H4 (cell line): ENCODE data around the gene UPK3A. TPM values are rescaled to one million over a fixed set of nuclear protein-coding genes. Genes with fewer than 3 reads are reported as not detected.
"Not testable (repeated sequence)": the region's sequence is repeated elsewhere in the genome, so short reads cannot be mapped to it uniquely, and the experiment has no call there.

ENCODE experiments used
- DNase-seq: peaks from one replicate; pipeline ENCODE4 v3.0.0-alpha.2; 2015; ENCODE audit warnings: low spot score
- total RNA-seq: library from RNA; depleted of rRNA; stranded (reverse); fragments of >200 nt; shearing (Covaris generic); gene quantifications from 2 replicates; pipeline ENCODE4 v1.2.3, GENCODE V29; 2014

UPK3A gene
- total RNA-seq, 1 experiment from 2014 or later: not detected

DNA sequence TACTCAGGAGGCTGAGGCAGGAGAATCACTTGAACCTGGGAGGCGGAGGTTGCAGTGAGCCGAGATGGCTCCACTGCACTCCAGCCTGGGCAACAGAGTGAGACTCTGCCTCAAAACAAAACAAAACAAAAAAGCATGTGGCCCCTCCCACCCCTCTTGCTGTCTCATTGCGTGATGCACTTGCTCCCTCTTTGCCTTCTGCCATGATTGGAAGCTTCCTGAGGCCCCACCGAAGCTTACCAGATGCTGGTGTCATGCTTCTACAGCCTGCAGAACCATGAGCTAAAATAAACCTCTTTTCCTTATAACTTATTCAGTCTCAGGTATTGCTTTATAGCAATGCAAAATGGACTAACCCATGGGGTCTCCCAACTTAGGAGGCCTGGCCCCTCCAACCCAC is 26.8 kb upstream of the UPK3A start:
- not testable (repeated sequence) for DNase-seq

DNA sequence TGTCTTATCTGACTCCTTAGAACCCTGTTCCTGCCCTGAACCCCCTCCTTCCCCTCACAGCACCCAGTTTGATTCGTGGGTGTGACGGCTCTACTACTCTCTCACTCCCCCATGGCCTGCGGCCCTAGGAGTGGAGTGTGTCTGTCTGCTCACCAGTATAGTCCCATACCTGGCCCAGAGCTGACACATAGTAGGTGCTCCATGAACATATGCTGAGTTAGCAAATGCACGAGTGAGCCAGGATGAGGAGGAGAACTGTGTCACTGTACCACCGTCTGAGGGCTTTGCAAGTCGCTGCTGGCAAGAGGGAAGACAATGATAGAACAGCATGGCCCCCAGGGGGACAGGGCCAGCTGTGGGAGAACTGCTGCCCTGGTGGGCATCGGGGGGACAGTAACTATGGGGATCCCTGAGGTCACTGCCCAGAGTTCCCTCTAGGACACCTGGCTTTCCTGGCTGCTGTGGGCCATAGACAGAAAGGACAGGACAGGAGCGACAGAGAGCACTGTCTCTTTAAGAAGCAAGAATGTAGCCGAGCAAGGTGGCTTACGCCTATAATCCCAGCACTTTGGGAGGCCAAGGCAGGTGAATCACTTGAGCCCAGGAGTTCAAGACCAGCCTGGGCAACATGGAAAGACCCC is 24.9 kb upstream of the UPK3A start:
- DNase-seq: no peak

DNA sequence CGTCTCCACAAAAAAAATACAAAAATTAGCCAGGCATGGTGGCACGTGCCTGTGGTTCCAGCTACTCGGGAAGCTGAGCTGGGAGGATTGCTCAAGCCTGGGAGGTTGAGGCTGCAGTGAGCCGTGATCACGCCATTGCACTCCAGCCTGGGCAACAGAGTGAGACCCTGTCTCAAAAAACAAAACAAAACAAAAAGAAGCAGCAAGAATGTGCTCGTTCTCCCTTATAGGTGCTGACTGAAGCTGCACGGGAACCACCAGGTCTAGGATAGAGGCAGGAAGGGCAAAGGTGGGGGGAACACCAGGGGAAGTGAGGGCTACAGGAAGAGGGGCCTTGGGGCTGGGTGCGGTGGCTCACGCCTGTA is 24.4 kb upstream of the UPK3A start:
- not testable (repeated sequence) for DNase-seq

DNA sequence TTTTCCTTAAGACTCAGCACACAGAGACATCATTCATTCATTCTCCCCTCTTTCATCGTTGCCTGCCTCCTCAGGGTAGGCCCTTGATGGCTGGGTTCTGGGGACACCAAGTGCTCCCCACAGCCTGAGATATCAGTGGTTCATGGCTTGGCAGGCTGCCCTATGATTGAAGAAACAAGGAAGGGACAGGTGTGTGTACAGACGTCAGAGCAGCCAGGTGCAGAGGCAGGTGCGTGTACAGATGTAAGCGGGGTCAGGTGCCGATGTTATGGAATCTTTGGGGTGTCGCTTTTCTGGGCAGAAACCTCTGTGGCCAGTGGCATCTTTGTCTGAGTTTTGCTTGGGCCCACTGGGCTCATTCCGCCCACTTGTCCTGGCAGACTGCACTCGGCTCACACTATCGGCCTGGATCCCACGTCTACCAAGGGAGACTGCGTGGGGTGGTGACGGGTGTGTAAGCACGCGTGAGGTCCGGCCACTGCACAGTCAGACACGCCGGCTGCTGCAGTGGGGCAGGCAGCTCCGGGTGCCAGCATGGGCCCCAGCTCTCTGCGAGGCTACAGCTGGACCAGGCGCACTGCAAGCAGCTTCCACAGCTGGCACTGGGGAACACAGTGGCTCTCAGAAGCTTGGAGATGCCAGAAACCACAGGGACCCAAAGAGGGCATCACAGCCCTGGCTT is 23.2 kb upstream of the UPK3A start:
- DNase-seq: no peak

DNA sequence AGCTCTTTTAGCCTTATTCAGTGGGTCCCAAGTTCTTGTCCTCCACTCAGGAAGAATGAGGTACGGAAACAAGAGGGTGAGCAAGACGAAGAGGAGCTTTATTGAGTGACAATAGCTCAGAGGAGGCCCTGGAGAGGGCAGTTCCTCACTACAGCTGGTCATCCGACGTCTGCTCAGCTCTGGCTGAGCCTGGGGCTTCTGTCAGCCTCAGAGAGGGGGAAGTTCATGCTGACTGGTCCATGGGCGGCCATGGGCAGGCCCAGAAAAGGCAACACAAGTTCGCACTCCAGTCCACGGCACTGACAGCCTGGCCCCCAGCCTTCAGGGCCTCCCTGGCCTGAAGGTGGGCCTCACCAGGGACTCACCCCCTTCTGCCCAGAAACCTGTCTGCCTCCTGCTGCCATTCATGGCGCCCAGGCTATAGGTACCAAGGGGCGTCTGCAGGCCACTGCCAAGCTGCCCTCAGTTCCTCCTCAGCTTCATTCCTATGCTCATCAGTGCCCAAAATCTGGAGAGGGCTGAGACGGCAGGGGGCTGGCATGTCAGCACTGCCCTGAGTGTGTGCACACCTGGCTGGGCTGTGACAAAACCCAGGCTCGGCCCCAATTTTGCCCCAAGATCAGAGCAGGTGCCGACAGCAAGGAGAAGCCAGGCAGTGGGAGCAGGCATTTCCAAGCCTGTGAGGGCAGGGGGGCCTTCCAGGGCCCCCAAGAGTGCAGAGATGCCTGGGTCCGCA is 22.4 kb upstream of the UPK3A start:
- no peak for DNase-seq

DNA sequence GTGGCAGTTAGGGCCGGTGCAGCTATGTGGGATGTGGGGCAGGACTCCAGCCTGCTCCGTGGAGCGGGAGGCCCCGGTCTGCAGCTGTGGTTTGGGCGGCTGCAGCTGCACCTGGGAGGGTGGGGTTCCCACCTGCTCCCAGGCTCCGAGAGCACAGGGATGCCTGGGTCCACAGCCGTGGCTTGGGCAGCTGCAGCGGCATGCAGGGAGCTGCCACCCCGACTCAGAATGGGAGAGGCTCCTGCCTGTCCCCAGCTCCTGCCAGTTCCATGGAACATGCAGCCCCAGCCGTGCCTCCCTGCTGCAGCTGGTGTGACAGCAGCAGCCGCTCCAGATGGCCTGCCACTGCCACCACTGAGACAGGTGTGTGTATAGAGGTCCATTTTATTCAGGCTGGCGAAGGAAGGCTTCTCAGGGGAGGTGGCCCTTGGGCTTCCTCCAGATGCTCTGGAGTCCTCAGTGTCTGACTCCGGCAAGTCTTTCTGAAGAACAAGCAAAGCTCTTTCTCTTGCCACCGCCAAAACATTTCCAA is 21.8 kb upstream of the UPK3A start:
- no peak for DNase-seq

DNA sequence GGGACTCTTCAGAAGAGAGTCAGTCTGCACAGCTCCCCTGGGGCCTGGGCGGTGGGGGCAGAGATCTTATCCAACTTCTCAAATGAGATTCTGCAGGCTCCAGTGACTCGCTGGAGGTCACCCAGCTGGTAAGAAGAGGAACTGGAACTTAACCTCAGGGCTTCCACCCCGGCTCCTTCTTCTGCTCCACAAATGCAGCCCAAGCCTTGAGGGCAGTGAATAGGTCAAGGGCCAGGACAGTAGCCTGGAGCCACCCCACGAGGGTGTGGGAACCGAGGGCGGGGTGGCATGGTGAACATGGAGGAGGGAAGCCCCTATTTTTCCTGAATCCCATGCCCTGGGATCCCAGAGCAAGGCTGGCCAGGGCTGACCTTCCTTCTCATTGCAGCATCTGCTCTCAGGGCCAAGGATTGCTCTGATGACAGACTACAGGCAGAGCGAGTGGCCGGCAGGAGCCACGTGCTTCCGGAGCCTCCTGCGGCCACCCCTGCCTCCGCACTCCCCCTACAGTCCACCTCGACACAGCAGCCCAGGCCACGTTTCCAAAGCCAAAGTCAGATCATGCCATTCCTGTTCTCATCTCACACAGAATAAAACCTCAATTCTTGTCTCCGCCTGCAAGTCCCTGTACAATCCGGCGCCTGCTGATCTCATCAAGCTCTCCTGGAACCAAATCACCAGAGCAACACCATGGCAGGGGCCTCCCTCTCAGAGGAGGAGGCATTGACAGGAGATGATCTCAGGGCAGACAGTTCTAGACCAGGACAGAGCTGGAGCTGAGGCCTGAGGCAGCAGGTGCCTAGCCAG is 21.1 kb upstream of the UPK3A start:
- DNase-seq: peak; percentile 76

DNA sequence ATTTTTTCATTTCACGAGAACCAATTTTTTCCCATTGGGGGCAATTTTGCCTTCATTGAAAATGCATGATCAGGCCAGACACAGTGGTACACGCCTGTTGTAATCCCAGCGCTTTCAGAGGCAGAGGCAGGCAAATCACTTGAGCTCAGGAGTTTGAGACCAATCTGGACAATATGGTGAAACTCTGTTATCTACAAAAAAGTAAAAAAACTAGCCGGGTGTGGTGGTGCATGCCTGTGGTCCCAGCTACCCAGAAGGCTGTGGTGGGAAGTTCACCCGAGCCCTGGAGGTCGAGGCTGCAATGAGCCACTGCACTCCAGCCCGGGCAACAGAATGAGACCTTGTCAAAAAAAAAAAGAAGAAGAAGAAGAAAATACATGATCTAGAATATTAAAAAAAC is 19.2 kb upstream of the UPK3A start:
- DNase-seq: no peak

DNA sequence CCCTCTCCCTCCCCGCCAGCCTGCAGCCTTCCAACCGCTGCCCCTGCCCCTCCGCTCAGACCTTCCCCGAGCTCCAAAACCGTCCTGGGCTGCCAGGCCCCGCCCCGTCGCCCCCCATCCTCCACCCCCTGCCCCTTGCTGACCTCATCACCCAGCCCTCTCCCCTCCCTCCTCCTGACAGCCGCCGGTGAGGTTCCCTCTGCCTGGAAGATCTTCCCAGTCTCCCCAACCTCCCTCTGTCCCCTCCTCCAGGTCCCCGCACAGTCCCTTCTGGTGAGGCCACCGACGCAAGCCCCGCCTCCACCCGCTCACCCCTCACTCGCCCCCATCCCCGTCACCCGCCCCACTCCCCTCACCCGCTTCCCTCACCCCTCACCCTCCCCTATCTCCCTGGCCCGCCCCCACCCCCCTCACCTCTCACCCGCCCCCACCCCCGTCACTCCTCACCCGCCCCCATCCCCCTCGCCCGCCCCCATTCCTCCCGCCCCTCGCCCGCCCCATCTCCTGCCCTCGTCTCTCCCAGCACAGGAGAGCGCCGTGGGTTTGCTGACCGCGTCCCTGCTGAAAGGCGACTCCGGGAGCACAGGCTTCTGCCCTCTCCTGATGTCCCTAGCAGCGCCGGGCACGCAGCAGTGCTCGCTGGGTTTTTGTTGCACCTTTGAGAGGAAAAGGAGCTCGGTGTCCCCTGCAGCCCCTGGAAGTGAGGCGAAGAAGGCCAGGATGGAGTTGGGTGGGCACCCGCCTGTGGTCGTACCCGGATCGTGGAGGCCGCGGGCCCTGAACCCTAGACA is 16.4 kb upstream of the UPK3A start:
- no peak for DNase-seq

DNA sequence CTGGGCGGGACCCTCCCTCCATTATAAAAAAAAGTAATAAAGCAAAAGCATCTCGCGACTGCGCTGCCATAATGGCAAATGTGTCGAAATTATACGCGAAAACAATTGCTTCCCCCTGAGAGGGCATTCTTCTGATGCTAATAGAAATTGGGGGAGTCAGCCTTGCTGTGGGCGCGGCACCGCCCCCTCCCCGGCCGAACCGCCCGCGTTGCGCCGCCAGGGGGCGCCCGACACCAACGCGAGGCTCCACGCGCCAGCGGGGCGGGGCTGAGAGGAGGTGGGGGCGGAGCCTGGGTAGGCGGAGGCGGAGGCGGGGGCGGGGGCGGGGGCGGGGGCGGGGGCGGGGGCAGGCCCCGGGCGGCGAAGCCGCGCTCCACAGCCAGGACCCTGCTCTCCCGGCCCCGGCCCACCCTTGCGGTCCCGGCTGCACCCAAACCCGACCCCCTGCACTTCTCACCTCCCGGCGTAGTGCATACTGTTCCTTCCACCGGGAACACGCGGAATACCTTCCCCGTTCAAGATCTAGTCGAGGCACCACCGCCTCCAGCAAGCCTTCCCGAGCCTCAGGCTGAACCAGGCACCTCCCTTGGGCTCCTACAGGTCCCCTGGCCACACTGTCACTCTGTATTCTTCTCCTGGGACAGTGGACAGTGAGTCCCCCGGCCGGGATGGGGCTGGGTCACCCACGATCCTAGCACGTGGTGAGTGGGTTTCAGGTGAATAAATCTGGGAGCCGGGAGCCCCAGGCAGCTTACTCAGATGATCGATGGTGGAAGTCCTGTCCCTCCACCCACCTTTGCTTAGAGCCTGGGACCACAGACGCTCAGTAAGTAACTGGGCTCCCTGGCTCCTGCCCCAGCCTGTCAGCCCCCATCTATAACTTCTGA is 15.5 kb upstream of the UPK3A start:
- peak; percentile 47 for DNase-seq

DNA sequence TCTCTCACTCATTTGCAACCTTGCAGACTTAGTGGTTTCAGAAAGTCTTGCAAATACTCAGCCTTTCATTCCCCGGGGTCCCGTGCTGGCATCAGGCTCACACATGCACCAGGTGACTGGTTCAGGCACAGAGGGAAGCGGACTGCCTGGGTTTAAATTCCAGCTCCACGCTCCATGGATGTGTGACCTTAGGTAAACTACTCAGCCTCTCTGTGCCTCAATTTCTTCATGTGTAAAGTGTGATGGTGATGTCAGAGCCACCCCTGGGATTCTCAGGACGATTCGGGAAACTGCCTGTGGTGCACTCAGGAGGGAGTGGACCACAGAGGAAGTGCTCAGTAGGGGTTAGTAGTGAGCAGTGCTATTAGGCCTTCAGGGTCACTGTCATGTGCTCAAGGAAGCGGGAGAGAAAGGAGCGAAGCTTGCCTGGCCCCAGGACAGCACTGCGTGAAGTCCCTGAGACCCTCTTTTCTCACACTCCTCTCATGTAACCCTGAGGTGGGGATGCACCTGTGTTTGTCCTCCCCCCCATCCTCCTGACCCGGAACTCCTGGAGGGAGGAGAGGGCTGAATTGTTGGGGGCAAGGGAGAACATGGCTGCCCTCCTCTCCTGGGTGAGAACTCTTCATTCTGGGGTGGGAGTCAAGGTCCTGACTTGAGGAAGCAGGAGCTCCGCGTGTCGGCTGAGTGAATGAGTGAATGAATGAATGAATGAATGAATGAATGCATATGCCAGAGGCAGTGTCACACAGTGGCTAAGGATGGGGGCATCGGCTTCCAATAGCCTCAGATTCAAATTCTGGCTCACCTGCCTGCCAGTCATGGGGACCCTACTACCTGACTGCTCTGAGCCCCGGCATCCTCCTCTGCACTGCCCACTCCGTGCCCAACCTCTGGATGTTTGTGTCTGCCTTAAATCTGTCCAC is 14.4 kb upstream of the UPK3A start:
- no peak for DNase-seq

DNA sequence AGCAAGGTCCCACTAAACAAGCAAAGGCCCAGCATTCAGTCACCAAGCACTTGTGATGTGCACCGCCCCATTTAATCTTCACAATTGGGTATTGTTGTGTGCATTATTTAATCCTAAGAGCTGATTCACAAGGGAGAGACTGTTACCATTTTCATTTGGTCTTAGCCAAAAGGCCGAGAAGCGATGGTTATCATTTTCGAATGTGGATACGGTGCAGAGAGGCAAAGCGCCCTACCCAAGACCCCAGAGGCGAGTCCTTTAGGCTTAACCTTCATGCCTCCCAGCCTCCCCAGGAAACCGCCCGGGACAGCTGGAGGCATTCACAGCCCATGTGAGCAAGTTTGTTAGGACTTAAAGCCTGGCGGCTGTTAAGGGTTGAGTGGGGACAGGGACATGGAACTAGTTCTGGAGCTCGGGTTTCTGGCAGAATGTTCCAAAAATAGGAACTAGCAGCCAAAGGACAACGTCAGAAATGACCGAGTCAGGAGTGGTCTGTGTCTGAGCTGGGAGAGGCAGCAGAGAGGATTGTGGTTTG is 13.0 kb upstream of the UPK3A start:
- no peak for DNase-seq

DNA sequence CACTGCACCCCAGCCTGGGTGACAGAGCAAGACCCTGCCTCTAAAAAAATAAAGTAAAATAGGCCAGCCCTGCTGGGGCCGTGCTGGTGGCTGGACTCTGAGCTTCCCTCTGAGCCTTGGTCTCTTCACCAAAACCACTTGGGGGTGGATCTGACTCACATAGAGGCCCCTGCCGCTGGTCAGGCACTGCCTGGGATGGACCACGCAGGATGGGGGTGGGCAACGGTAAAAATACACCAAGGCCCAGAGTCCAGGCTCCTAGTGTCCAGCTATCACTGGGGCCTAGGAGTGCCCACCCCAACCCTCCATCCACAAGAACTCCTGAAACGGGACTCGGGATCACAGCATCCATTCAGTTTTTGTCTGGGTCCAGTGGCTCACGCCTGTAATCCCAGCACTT is 12.3 kb upstream of the UPK3A start:
- DNase-seq: no peak

DNA sequence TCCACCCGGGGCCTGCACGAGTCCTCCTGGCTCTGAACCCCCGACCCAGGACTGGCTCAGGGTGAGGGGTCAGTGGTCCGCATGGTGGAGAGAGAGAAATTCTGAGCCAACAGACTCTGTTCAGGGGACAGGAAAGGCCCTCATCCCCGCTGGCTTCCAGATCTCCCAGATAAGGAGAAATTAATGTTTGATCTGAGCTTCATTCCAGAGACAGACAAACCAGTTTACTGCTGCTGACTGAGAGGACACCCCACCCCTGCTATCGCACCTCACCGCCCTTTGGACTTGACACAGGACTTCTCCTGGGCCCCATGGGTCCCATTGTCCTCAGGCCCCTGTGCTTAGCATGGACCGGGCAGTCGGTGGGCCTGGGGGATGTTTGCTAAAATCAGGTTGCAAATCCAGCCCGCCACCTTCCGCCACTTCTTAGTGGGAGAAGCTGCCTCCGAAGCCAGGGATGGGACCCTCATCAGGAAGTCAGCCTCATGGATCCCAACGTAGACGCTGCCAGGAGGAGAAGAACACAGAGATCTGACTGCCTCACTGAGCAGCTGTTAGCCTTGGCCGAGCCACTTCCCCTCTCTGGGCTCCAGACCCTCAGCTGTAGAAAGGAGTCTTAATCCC is 11.2 kb upstream of the UPK3A start:
- DNase-seq: no peak

DNA sequence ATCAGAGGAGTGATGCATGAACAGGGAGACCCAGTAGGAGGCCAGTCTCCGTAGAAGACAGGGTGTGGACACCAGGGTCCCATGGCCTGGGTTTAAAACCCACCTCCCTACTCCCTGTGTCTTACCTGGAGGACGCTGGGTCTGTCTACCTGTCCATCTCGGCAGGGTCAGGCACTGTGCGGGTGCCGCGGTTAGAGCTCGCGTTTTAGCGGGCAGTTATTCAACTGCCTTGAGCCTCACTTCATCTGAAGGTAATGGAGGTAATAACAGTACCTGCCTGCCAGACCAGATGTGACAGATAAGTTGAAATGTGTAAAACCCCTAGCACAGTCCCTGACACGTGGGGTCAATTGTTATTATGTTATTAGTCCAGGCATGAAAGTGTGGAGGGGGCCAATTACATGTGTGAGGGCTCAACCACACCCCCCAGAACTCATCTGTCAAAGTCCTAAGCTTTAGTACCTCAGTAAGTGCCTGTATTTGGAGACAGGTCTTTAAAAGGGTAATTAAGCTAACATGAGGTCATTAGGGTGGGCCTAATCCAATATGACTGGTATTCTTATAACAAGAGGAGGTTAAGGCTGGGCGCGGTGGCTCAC is 8.1 kb upstream of the UPK3A start:
- DNase-seq: no peak

DNA sequence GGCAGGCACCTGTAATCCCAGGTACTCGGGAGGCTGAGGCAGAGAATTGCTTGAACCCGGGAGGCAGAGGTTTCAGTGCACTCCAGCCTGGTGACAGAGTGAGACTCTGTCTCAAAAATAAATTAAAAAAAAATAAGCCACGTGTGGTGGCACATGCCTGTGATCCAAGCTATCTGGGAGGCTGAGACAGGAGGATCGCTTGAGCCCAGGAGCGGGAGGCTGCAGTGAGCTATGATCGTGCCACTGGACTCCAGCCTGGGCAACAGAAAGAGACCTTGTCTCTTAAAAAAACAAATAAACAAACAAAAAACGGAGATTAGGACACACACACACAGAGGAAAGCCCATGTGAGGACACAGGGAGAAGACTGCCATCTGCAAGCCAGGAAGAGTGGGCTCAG is 7.0 kb upstream of the UPK3A start:
- not testable (repeated sequence) for DNase-seq

DNA sequence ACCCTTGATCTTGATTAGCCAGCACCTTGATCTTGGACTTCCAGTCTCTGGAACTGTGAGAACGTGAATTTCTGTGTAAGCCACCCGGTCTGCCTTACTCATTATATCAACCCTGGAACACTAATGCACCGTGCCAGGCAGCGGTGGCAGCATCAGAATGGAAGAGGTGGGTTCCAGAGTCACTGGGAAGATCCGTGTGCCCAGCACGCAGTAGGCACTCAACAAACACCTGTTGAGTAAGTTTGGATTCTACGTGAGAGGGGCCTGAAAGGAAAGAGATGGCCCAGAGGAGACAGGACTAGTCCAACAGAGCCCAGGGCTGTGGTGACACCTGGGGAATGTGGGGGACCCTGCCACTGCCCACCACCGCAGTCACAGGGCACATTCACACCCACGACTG is 6.6 kb upstream of the UPK3A start:
- DNase-seq: no peak

DNA sequence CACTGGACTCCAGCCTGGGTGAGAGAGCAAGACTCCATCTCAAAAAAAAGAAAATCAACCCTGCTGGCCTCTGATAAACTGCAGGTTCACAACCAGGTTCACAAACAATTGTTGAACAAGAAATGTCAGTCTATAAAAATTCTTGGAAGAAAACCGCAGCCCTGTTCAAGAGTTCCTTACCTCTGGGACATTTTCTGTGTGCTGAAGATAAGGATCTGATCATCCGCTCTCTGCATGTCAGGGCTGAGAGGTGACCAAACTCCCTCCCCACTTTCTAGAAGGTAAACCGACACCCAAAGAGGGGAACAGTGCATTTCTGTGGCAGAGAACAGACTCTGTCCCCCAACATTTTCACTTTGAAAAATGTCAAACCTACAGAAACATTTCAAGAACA is 4.2 kb upstream of the UPK3A start:
- DNase-seq: no peak
